HG03159 (cell line): ENCODE data around the gene TMEM18.

ENCODE experiments used
- ATAC-seq: cut with Tn5 transposase; IDR thresholded peaks from one replicate; pipeline ENCODE4 v1.9.1; 2021; ENCODE audit warnings: mild to moderate bottlenecking, moderate library complexity; ENCODE audit not compliant: unreplicated experiment

TMEM18 gene

GRCh38 chr2:636641-637405 lies 40.4 kb downstream of the TMEM18 start:
- ATAC-seq: peak; percentile 59

- ATAC-seq: no peak
These were observed 41.3 kb downstream of the TMEM18 start for GRCh38 chr2:635687-636621.

GRCh38 chr2:634636-635388 lies 42.4 kb downstream of the TMEM18 start:
- no peak for ATAC-seq

GRCh38 chr2:634041-634440 lies 43.2 kb downstream of the TMEM18 start:
- no peak for ATAC-seq

- no peak for ATAC-seq
These were observed 43.8 kb downstream of the TMEM18 start for GRCh38 chr2:633371-633770.

GRCh38 chr2:632471-632870 lies 44.7 kb downstream of the TMEM18 start:
- ATAC-seq: no peak

GRCh38 chr2:631741-632140 lies 45.5 kb downstream of the TMEM18 start:
- no peak for ATAC-seq

- ATAC-seq: no peak
These were observed 46.5 kb downstream of the TMEM18 start for GRCh38 chr2:630451-631320.

- no peak for ATAC-seq
These were observed 47.2 kb downstream of the TMEM18 start for GRCh38 chr2:629961-630360.

- no peak for ATAC-seq
These were observed 48.6 kb downstream of the TMEM18 start for GRCh38 chr2:628651-629050.

GRCh38 chr2:627926-628560 lies 49.2 kb downstream of the TMEM18 start:
- ATAC-seq: no peak

- no peak for ATAC-seq
These were observed 49.9 kb downstream of the TMEM18 start for GRCh38 chr2:627340-627709.

GRCh38 chr2:626491-627339 lies 50.5 kb downstream of the TMEM18 start:
- ATAC-seq: no peak

- no peak for ATAC-seq
These were observed 51.5 kb downstream of the TMEM18 start for GRCh38 chr2:625415-626333.

- ATAC-seq: no peak
These were observed 52.5 kb downstream of the TMEM18 start for GRCh38 chr2:624551-625347.

- ATAC-seq: no peak
These were observed 53.1 kb downstream of the TMEM18 start for GRCh38 chr2:624096-624495.
